GM03348 (cell line): ENCODE data around the gene VSX2.

ENCODE experiments used
- DNase-seq: peaks from one replicate; pipeline ENCODE4 v3.0.0; 2012; ENCODE audit warnings: low spot score

VSX2 gene

DNA sequence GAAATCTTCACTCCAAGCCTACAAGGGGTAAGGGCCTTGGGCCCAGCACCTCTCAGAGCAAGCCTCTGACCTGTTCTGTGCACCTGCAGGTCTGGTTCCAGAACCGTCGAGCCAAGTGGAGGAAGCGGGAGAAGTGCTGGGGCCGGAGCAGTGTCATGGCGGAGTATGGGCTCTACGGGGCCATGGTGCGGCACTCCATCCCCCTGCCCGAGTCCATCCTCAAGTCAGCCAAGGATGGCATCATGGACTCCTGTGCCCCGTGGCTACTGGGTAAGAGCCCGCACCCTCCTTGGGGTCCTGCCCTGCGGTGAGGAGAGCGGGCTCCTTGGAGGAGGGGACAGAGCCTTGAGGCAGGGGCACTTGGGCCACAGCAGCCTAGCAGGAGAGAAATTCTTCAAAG, 20.3 kb downstream of the VSX2 start:
- DNase-seq = no peak

DNA sequence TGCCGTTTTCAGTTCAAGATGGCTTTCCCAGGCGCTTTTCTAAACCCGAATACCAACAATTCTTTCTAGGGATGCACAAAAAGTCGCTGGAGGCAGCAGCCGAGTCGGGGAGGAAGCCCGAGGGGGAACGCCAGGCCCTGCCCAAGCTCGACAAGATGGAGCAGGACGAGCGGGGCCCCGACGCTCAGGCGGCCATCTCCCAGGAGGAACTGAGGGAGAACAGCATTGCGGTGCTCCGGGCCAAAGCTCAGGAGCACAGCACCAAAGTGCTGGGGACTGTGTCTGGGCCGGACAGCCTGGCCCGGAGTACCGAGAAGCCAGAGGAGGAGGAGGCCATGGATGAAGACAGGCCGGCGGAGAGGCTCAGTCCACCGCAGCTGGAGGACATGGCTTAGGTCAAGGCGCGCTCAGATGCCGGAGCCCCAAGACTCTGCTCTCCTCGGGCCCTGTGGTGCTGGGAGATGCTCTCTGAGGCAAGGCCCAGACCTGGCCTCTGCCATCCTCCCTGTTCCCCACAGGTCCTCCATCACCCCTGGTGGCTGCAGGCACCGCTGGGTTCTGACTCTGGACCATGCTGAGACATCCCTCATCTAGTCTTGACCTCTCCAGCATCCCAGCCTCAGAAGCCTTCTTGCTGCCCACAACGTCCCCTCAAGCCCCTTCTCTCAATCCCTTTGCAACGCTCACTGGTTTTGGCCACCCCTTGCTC, 21.4 kb downstream of the VSX2 start:
- DNase-seq = no peak

DNA sequence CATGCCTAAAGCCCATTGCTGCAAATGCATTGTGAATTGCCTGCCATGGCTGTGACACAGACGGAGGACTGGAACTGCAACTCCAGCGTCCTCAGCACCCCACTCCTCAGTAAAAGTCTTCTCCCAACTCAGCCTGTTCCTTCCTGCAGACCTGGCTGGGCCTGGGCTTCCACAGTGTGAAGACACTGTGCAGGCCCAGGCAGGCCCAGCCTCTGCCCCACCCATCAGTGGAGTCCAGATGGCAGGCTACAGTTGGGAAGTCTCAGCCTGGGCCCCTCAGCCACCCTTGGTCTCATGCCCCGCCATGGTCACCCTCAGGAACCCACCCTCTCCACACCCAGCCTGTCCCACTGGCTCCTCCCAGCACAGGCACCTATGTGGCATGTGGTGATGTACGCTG, 22.0 kb downstream of the VSX2 start:
- DNase-seq = no peak

DNA sequence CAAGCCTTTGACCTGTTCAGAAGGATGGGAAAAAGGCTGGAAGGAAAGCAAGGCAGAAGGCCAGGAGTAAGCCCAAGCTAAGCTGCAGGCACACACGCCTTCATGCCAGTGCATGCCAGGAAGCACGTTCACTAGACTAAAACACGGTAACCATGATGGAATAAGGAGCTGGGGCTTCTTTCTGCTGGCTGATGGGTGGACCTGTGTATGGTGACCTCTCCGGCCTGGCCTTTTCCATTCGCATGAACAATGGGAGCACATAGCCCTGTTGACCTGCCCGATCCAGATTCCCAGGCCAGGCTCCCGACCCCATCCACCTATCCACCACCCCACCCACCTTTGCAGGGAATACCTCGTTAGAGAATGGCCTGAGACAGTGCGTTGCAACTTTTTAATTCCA, 22.8 kb downstream of the VSX2 start:
- no peak for DNase-seq

DNA sequence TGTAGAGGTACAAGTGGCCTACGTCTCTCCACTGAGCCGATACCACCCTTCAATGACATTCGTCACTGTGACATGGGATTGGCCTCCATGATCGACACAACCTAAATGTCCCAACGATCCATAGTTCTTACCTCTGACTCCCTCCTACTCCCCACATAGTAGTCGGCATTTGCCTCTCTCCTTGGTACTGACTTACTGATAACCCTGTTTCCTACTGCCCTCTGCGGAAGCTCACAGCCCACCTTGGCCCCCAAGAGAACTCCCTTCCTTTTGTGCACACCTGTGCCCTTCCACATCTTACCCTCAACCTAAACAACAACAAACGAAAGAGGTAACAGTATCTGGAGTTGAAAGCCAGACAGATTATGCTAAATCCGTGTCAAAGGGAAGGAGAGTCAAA, 23.9 kb downstream of the VSX2 start:
- no peak for DNase-seq

DNA sequence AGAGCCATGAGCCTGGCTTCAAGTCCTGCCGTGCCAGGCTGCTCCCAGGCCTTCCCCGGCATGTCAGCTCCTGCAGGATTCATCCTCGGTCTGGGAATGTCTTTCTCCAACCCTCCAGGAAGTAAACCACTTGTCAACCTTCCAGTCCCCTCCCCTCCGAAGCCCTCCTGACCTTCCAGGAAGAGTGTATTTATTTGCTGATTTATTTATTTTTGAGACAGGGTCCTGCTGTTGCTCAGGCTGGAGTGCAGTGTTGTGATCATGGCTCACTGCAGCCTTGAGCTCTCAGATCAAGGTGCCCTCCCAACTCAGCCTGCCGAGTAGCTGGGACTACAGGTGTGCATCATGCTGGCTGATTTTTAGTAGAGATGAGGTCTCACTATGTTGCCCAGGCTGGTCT, 24.7 kb downstream of the VSX2 start:
- DNase-seq = no peak

DNA sequence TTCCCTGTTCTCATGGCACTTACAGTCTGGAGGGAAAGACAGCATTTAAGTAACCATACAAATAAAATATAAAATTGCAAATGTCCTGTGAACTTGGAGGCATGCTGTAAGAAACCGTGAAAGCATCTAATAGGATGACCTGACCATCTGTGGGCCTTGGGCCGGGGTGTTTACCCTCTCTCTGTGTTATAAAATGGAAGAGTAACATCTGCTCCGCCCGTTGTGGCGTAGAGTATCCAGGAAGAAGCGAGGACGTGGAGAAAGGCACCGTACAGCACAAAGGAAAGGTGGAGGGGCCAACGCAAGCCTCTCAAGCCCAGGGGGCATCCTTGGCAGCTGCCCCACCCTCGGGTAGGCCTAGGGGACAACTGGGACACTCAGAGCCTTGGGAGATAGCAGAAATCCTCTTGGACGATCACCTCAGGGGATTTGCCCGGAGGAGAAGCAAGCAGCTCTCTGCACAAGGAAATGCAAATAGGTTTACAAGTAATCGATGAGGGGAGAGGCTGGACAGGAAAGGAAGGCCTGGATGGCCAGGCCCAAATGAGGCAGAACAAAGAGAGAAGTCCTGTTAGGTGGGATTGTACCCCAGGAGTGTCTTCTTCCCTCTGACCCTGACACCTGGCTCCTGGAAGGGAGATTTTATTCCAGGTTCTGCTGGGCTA, 26.2 kb downstream of the VSX2 start:
- DNase-seq = no peak

DNA sequence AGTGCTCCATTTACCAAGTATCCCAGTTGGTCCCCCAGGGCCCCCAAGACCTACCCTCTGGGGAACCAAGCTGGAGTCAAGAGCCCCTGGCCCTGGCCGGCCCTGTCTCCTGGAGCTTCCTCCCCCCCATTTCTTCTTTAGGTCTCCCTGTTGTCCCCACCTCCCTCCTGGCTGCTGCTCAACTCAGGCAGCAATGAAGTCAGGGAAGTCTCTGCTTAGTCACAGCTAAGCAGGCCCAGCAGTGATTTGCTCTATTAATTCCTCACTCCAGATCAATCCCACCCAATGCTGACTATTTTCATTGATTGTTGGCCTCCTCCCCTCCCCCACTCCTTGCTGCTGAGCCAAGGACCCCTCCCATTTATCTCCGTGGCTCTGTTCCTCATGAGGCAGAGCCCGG, 28.3 kb downstream of the VSX2 start:
- DNase-seq = peak; percentile 37

DNA sequence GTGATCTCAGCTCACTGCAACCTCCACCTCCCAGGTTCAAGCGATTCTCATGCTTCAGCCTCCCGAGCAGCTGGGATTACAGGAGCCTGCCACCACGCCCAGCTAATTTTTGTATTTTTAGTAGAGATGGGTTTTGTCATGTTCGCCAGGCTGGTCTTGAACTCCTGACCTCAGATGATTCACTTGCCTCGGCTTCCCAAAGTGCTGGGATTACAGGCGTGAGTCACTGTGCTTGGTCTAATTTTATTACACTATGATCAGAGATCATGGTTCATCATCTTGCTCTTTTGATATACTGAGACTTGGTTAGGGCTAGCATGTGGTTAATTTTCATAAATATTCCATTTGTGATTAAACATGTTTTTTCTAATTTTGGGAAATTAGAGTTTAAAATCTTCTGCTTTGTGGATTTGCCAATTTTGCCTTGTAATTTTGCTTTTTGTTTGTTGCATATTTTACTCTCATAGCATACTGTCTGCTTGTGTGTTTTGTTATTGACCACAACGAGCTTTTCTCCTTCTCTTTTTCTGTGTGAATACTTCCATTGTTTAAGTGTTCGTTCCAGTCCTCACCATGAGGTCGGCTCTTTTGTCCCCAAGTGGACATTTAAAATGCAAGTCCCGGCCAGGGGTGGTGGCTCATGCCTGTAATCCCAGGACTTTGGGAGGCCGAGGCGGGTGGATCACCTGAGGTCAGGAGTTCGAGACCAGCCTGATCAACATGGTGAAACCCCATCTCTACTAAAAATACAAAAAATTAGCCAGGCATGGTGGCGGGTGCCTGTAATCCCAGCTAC, 31.3 kb downstream of the VSX2 start:
- DNase-seq = peak; percentile 37

DNA sequence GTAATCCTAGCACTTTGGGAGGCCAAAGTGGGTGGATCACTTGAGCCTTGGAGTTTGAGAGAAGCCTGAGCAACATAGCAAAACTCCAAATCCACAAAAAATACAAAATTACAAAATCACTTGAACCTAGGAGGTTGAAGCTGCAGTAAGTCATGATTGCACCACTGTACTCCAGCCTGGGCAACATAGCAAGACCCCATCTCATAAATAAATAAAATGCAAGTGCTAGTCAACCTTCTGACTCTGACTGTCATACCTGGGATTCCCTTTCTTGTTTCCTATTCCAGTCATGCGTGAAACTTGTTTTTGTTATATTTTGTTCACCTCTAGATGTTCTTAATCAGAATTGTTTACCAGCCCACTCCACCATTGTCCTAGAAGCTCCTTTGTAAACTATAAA, 32.1 kb downstream of the VSX2 start:
- no peak for DNase-seq

DNA sequence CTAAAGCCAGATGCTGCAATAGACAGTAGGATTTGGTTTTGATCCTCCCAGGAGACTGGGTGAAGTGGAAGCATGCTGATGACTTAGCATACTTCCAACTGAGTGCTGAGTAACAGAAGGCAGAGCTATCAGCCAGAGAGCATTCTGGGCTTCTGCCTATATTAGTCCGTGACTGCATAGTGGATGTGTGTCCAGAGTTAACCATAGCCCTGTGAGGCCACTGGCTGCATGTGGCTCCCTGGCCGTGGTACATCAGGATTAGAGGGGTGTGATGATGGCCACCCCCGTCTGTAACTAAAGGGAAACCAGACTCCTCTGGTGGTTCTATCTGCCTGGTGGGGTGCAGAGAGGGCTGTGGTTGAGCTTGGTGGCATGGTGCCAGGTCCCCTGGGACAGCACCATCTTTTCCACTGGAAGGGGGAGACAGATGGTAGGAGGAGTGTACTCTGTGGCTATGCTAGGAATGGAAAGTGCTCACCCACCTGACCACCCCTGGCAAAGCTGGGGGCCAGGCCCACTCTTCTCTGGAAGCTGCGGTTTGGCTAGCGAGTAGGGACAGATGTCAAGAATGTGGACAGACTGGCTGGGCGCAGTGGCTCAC, 36.1 kb downstream of the VSX2 start:
- DNase-seq = peak; percentile 88

DNA sequence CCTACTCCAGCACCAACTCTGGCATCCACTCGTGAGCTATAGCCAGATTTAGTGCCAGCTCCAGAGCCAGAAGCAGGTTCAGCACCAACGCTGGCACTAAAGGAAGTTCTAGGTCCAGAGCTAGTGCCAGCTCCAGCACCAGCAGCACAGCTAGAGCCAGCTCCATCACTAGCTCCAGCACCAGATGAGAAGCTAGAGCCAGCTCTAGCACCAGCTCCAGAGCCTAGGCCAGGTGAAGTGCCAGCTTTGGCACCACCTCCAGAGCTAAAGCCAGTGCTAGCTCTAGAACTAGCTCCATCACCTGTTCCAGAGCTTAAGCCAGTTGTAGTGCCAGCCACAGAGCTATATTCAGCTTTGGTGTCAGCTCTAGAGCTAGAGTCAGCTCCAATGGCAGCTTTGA, 38.8 kb downstream of the VSX2 start:
- no peak for DNase-seq

DNA sequence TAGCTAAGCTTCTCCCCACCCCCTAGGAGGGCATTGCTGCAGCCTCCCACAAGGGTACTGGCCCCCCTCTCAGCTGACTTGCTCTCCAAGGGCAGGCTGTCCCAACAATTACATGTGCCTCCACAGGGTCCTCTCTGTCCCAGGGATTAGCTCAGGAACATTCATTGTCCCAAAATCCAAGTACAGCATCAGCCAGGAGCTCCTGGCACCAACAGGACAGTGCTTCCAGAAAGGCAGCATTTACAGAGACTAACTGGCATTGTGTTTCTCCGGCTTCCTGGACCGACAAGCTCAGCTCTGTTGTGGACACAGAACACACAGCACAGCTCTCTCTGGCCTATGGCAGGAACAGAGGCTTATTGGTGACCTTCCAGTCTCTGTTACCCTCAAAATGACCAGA, 41.8 kb downstream of the VSX2 start:
- DNase-seq = no peak

DNA sequence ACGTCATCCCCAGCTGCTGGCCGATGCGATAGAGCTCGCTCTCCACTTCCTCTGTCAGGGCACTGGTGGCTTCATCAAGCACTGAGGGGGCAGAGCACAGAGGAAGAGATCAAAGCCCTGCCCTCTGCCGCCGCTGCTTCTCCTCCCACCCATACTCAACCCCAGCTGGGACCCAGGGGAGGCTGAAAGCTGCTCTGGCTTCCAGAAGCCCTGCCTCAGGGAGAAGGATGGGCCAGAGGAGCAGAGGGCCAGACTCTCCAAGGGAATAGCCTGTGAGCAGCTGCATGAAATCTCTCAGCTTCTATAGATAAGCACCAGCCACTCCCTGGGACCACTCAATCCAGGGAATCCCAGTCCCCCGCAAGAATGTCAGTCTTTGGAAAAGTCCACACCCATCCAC, 47.5 kb downstream of the VSX2 start:
- no peak for DNase-seq

DNA sequence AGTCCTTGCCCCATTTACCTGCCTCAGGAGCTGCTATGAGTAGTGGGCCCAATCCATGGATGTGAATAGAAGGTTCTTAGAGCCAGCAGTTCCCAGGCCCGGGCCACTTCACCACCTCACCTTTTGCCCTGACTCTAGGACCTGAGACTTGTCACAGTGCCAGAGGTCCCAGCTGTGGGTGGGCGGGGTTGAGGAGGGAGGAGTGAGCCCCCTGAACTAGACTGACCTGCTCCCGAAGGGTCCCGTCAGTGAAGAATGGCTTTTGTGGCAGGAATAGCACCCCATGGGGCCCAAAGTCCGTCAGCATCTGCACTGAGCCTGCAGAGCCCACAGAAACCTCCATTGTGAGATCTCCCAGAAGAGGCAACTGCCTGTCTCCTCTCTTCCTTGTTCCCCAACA, 50.6 kb downstream of the VSX2 start:
- no peak for DNase-seq

DNA sequence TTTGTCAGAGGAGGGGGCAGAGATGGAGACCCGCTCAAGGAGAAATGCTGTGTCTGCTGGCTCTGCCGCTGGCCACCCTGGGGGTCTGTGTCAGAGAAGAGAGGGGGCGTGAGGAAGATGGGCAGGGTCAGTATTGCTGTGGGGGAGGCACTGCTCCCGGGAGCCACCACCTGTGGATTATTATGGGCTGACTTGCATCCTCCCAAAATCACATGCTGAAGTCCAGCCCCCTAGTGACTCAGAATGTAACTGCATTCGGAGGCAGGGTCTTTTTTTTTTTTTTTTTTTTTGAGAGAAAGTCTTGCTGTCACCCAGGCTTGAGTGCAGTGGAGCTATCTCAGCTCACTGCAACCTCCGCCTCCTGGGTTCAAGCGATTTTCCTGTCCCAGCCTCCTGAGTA, 51.2 kb downstream of the VSX2 start:
- peak; percentile 43 for DNase-seq

DNA sequence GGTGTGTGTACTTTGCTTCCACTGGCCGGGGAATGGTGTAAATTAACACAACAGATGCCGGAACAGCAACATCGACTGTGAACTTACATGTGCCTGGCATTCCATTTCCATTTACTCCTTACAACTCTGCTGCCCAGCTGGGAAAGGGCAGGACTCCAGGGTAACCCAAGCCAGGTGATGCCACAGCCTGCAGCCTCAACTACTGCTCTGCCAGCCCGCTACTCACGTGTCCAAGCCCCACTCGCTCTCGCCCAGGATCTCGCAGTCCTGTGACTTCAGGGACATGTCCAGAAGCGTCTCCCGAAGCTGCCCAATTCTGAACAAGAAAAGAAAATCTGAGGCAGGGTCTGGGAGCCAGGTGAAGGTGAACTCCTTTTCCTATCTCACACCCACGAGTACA, 52.8 kb downstream of the VSX2 start:
- no peak for DNase-seq

DNA sequence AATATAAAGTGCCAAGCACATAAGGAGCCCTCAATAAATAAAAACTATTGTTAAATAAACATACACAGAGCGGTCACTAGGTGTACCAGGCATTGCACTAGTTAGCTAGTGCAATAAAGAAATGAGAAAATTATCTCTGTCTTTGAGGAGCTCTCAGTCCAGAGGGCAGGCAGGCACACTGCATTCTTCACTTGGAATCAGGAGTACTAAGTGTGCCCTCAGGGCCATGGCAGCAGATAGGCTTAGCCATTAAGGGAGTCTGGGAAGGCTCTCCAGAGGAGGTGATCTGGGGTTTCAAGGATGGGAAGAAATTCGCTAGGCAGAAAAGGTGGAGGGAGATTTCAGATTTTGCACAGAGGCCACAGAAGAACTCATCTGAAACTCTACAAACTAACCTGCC, 54.4 kb downstream of the VSX2 start:
- no peak for DNase-seq

DNA sequence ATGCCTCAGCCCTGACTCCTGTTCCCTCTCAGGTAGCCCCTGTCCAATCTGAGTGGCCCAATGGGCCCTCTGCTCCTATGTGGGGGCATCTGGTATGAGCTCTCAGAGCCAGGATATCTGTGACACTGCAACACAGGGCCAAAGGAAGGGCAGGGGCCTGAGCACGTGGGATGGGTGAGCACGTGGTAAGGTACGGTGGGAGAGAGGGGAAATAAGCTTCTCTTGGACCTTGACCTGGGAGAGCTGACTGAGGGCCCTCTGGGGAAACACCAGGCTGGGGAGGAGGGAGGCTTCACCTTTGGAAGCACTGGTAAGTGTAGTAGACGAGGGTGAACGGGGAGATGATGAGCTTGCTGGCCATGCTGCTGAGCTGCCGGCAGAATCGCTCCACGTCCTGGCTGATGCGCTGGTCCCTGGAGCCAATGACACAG, 56.8 kb downstream of the VSX2 start:
- DNase-seq = no peak

DNA sequence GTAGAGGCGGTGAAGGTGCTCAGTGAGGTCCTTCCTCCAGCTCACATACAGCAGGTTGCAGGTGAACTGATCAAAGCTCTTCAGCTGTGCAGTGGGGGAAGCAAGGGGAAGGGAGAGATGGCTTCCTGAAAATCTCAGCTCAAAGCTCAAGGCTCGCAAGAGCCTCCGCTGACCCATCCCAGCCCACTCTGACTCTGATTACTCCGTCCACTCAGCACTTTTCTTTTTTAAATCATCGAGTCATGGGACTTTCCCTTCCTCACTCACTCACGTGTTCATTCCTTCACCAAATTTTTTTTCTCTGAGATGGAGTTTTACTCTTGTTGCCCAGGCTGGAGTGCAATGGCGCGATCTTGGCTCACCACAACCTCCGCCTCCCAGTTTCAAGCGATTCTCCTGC, 58.7 kb downstream of the VSX2 start:
- no peak for DNase-seq

DNA sequence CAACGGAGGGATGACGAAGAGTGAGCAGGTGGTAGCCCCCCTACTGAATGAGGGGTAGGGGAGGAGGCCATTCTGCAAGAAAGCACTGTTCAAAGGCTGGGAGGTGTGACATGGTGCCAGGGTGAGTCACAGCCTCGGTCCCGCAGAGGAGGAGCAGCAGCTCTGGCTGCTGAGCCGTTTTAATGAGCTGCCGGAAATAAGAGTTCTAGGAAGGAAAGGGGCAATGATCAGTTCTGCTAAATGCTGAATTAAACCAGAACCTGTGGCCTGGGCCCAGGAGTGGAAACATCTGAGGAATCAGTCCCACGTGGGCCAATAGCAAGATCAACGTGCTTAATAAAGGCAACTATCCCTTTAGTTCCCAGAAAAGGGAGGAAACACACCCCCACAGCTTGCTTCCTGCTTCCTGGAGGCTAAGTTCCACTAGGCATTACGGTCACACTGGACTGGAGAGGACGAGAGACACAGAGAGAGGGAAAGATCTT, 59.9 kb downstream of the VSX2 start:
- peak; percentile 78 for DNase-seq

DNA sequence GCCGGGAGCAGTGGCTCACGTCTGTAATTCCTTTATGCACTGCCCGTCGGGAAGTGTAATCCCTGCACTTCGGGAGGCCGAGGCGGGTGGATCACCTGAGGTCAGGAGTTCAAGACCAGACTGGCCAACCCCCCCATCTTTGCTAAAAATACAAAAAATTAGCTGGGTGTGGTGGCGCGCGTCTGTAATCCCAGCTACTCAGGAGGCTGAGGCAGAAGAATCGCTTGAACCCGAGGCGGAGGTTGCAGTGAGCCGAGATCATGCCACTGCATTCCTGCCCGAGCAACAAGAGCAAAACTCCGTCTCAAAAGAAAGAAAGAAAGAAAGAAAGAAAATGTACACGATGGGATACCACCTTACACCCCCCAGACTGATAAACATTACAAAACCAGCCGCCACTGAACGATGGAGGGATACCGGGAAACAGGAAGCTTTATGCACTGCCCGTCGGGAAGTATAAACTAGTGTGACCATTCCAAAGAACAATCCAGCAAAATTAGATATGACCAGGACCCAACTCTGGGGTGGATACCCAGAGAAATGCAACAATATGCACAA, 62.4 kb downstream of the VSX2 start:
- DNase-seq = no peak
